ENCODE data around the gene B4GALT5.

Gene B4GALT5

DNA sequence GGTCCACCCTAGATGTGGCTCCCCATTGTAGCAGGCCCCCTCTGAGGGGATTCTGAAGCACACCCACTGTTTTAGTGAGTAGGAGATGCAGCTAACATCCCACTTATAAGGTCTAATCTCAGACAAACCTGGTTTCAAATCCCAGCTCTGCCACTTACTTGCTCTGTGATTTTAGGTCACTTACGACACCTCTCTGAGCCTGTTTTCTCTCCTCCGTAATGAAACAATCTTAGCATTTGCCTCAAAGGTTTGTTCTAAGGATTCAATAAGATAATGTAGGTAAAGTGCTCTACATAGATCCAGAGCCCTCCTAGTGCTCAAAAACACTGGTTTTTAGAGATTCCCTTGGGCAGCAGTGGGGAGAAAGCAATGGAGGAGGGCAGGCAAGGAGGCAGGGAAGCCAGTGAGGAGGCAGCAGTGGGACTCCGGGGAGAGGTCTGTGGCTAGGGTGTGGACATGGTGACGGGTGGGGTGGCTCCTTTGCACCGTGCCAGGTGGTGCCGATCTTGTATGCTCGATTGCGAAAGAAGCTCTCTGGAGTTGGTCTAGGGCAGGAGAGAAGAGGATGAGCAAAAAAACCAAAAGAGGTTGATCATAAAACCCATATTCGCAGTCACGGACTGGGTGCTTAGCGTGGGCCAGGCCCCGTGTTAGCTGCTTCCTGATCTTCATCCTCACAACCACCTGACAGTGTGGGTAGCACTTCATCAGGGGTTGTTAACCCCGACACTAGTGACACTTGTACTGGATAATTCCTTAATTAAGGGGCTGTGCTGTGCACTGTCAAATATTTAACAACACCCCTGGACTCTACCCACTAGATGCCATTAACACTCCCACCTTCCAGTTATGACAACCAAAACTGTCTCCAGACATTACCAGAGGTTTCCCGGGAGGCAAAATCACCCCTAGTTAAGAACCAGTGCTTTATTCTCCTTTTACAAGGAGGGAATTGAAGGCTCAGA, 129.0 kb downstream of the B4GALT5 start:
- H3K36me3 ChIP-seq (replicated peaks; ENCODE audit: low read depth, low read length): no peaks in the 10 kb centered on the region
- H3K27ac ChIP-seq (ENCODE audit: low read length): no peak overlapping the region
- H3K27me3 ChIP-seq (ENCODE audit: low read depth, low read length): peaks cover 60% of the 10 kb centered on the region

DNA sequence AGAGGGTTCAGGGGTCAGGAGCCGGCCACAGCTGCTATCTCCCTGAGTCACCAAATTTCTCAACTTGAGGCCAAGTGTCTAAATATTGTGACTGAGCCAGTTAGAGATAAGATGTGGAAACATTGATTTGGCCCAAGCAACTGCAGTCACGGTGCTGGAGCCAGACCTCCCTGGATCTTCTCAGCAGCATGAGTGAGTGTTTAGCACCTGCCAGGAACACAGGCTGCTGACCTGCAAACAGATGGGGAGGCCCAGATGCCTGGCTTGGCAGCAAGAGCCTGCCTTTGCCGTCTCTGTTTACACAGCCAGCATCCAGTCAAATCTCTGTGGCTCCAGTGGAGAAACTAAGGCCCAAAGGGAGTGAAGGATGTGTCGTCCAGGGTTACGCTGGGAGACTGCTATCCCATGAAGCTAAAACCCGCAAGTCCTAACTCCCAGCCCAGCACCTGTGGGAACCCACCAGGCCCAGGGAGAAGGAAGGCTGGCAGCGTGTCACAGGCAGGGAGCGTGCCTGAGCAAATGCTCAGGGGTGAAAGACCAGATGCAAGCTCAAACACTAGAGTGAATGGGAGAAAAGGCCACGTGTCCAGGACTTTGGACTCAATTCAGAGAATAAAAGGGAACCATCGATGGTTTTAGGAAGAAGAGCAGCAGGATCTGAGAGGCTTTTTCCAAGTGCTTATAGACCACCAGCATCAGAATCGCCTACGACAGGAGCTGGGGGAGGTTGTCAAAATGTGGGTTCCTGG, 129.8 kb downstream of the B4GALT5 start:
- Histone ChIP-seq H3K79me2 (ENCODE audit: low read length) (no peaks in the 10 kb centered on the region), H3K4me3 (ENCODE audit: low read length) (no peak overlapping the region), H3K9ac (ENCODE audit: low read length) (no peak overlapping the region), H3K9me3 (ENCODE audit: insufficient read depth, low read length) (peaks cover 7% of the 10 kb centered on the region; the same call in 1 of the 2 replicates), H3K4me1 (ENCODE audit: low read length) (no peaks in the 10 kb centered on the region), H2AFZ (ENCODE audit: low read depth, low read length) (no peak overlapping the region), H3K27me3 (ENCODE audit: low read depth, low read length) (peaks cover 64% of the 10 kb centered on the region), H3K27ac (ENCODE audit: low read length) (no peak overlapping the region), H3K36me3 (replicated peaks; ENCODE audit: low read depth, low read length) (no peaks in the 10 kb centered on the region), H4K20me1 (ENCODE audit: insufficient read depth, low read length) (no peaks in the 10 kb centered on the region), H3K4me2 (ENCODE audit: low read length) (no peak overlapping the region)
- TF ChIP-seq CTCF (IDR thresholded peaks at IDR 0.05; ENCODE audit: low read depth, low read length) (no peak), EZH2phosphoT487 (IDR thresholded peaks at IDR 0.05; ENCODE audit: low read depth) (no peak)

More for the DNA sequence above, 129.0 kb downstream of the B4GALT5 start:
- Histone ChIP-seq H3K4me2 (ENCODE audit: low read length) (no peak overlapping the region), H3K9ac (ENCODE audit: low read length) (no peak overlapping the region), H3K4me1 (ENCODE audit: low read length) (no peaks in the 10 kb centered on the region), H3K9me3 (ENCODE audit: insufficient read depth, low read length) (peaks cover 7% of the 10 kb centered on the region; the same call in 1 of the 2 replicates), H3K4me3 (ENCODE audit: low read length) (no peak overlapping the region), H3K79me2 (ENCODE audit: low read length) (no peaks in the 10 kb centered on the region), H4K20me1 (ENCODE audit: insufficient read depth, low read length) (no peaks in the 10 kb centered on the region), H2AFZ (ENCODE audit: low read depth, low read length) (no peak overlapping the region)
- TF ChIP-seq CTCF (IDR thresholded peaks at IDR 0.05; ENCODE audit: low read depth, low read length): no peak
- TF ChIP-seq EZH2phosphoT487 (IDR thresholded peaks at IDR 0.05; ENCODE audit: low read depth): no peak

GRCh38 chr20:49583343-49583668, 130.4 kb downstream of the B4GALT5 start:
- Histone ChIP-seq H3K27me3 (ENCODE audit: low read depth, low read length) (peaks cover 64% of the 10 kb centered on the region), H3K4me3 (ENCODE audit: low read length) (no peak overlapping the region), H4K20me1 (ENCODE audit: insufficient read depth, low read length) (no peaks in the 10 kb centered on the region), H3K9ac (ENCODE audit: low read length) (no peak overlapping the region), H3K9me3 (ENCODE audit: insufficient read depth, low read length) (peaks cover 7% of the 10 kb centered on the region; the same call in 1 of the 2 replicates), H3K4me2 (ENCODE audit: low read length) (no peak overlapping the region), H2AFZ (ENCODE audit: low read depth, low read length) (no peak overlapping the region), H3K36me3 (replicated peaks; ENCODE audit: low read depth, low read length) (no peaks in the 10 kb centered on the region), H3K27ac (ENCODE audit: low read length) (no peak overlapping the region), H3K79me2 (ENCODE audit: low read length) (no peaks in the 10 kb centered on the region), H3K4me1 (ENCODE audit: low read length) (no peaks in the 10 kb centered on the region)
- TF ChIP-seq CTCF (IDR thresholded peaks at IDR 0.05; ENCODE audit: low read depth, low read length) (no peak), EZH2phosphoT487 (IDR thresholded peaks at IDR 0.05; ENCODE audit: low read depth) (no peak)

All from OCI-LY3 (cell line).